HG03060 (cell line): ENCODE measurements around the gene MYBBP1A.
"Not testable (repeated sequence)": the region's sequence is repeated elsewhere in the genome, so short reads cannot be mapped to it uniquely, and the experiment has no call there.

Experiments
- ATAC-seq: cut with Tn5 transposase; IDR thresholded peaks from one replicate; pipeline ENCODE4 v1.9.1; 2021; ENCODE audit warnings: low read depth, moderate number of reproducible peaks; ENCODE audit not compliant: unreplicated experiment

Gene MYBBP1A, protein sequence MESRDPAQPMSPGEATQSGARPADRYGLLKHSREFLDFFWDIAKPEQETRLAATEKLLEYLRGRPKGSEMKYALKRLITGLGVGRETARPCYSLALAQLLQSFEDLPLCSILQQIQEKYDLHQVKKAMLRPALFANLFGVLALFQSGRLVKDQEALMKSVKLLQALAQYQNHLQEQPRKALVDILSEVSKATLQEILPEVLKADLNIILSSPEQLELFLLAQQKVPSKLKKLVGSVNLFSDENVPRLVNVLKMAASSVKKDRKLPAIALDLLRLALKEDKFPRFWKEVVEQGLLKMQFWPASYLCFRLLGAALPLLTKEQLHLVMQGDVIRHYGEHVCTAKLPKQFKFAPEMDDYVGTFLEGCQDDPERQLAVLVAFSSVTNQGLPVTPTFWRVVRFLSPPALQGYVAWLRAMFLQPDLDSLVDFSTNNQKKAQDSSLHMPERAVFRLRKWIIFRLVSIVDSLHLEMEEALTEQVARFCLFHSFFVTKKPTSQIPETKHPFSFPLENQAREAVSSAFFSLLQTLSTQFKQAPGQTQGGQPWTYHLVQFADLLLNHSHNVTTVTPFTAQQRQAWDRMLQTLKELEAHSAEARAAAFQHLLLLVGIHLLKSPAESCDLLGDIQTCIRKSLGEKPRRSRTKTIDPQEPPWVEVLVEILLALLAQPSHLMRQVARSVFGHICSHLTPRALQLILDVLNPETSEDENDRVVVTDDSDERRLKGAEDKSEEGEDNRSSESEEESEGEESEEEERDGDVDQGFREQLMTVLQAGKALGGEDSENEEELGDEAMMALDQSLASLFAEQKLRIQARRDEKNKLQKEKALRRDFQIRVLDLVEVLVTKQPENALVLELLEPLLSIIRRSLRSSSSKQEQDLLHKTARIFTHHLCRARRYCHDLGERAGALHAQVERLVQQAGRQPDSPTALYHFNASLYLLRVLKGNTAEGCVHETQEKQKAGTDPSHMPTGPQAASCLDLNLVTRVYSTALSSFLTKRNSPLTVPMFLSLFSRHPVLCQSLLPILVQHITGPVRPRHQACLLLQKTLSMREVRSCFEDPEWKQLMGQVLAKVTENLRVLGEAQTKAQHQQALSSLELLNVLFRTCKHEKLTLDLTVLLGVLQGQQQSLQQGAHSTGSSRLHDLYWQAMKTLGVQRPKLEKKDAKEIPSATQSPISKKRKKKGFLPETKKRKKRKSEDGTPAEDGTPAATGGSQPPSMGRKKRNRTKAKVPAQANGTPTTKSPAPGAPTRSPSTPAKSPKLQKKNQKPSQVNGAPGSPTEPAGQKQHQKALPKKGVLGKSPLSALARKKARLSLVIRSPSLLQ (N-terminal part only)

GRCh38 chr17:4554997-4555799 lies at the start of gene MYBBP1A:
TSS of gene MYBBP1A (minus strand) at chr17:4555384. CDS start at chr17:4555324, 60 bp downstream.
- ATAC-seq: peak; percentile 86

- not testable (repeated sequence) for ATAC-seq
These were observed 49.6 kb upstream of the MYBBP1A start for GRCh38 chr17:4604736-4605135.

DNA sequence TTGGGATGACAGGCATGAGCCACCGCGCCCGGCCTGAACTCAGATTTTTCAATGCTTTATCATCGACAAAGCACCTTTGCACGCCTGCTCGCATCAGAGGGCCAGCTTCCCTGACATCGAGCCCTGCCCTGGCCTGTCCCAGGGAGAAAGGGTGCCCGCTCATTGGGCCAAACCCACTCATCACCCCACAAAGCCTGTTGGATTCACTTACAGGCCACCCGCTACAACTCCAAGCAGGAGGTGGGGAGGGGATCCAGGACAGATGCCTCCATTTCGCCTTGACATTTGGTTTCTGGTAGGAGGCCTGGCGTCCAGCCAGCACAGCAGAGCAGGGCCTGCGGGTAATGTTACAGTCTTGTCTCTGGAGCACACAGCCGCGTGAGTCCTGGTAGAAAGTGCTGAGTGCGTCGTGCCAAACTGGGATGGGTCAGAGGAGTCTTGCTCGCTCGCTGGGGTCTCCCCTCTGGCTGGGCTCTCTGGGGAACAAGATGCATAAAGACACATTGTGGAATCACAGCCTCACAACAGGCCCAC lies 49.0 kb upstream of the MYBBP1A start:
- no peak for ATAC-seq

GRCh38 chr17:4602041-4602440 lies 46.9 kb upstream of the MYBBP1A start:
- no peak for ATAC-seq

GRCh38 chr17:4601326-4601725 lies 46.1 kb upstream of the MYBBP1A start:
- ATAC-seq: no peak

- no peak for ATAC-seq
These were observed 45.4 kb upstream of the MYBBP1A start for GRCh38 chr17:4600563-4600962.

- no peak for ATAC-seq
These were observed 44.5 kb upstream of the MYBBP1A start for GRCh38 chr17:4599505-4600281.

GRCh38 chr17:4598776-4599504 lies 43.8 kb upstream of the MYBBP1A start:
- no peak for ATAC-seq

- ATAC-seq: no peak
These were observed 42.8 kb upstream of the MYBBP1A start for GRCh38 chr17:4597975-4598374.

DNA sequence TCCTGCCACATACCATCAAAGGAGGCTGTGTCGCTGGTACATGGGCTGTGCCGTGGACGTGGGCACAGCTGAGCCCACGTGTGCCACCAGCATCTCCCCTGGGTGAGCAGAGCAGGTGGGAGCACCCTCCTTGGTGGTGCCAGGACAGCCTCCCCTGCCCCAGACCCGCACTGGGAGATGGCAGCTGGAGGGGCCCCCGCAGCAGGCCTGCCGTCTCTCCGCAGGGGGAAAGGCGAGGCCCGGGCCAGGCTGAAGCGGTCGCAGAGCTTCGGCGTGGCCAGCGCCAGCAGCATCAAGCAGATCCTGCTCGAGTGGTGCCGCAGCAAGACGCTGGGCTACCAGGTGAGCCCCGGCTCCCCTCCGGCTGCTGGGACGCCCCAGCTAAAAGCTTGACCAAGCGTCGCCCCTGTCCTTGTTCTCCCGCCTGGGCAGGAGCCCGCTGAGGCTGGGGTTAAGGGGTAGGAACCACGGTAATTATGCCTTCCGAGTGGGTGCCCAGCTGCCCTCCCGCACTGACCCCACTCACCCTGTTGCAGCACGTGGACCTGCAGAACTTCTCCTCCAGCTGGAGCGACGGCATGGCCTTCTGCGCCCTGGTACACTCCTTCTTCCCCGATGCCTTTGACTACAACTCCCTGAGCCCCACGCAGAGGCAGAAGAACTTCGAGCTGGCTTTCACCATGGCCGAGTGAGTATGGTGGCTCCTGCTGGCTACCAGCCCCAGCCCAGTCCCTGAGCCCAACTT lies 41.6 kb upstream of the MYBBP1A start:
- no peak for ATAC-seq

- ATAC-seq: not testable (repeated sequence)
These were observed 40.6 kb upstream of the MYBBP1A start for GRCh38 chr17:4595685-4596342.

- ATAC-seq: no peak
These were observed 39.9 kb upstream of the MYBBP1A start for GRCh38 chr17:4594931-4595684.

GRCh38 chr17:4594406-4594805 lies 39.2 kb upstream of the MYBBP1A start:
- no peak for ATAC-seq

GRCh38 chr17:4593021-4593421 lies 37.8 kb upstream of the MYBBP1A start:
- no peak for ATAC-seq

GRCh38 chr17:4592240-4593005 lies 37.2 kb upstream of the MYBBP1A start:
- ATAC-seq: no peak
